Activated B cell treated with CpG ODN at 0.5 μM for 24 hours (primary cell): ENCODE data around the gene CLEC4D. TPM values are rescaled to one million over a fixed set of nuclear protein-coding genes. Genes with fewer than 3 reads are reported as not detected.

ENCODE experiments used
- ATAC-seq: fragments of 200-7000 bp; cut with Tn5 transposase; one replicate; pipeline ENCODE4 v1.10.0; 2021; ENCODE audit warnings: low read depth, mild to moderate bottlenecking, moderate library complexity
- CTCF ChIA-PET: fragments of 350-600 bp; sonication (Branson Sonifier 250); formaldehyde crosslinking; loops from one replicate; lab custom pipeline; 2021; ENCODE audit warnings: antibody characterized with exemption; lab: Charles Lee
- POLR2A ChIA-PET: fragments of 350-600 bp; sonication (Branson Sonifier 250); formaldehyde crosslinking; loops from one replicate; lab custom pipeline; 2021; ENCODE audit warnings: antibody characterized with exemption; lab: Charles Lee
- DNase-seq: peaks from one replicate; pipeline ENCODE4 v3.0.0; 2022
- H3K27ac Mint-ChIP-seq: one replicate; pipeline ENCODE4 v1.8.0; 2020; ENCODE audit warnings: mixed read lengths
- H3K27me3 Mint-ChIP-seq: one replicate; pipeline ENCODE4 v1.8.0; 2021; ENCODE audit warnings: mixed read lengths
- H3K36me3 Mint-ChIP-seq: one replicate; pipeline ENCODE4 v1.8.0; 2021; ENCODE audit warnings: low read depth, mixed read lengths
- H3K4me1 Mint-ChIP-seq: one replicate; pipeline ENCODE4 v1.8.0; 2021; ENCODE audit warnings: mixed read lengths
- H3K4me3 Mint-ChIP-seq: one replicate; pipeline ENCODE4 v1.8.0; 2020; ENCODE audit warnings: mild to moderate bottlenecking, mixed read lengths
- H3K9me3 Mint-ChIP-seq: one replicate; pipeline ENCODE4 v1.8.0; 2020; ENCODE audit warnings: mixed read lengths
- intact Hi-C: fragments of 100-400 bp; cut with micrococcal nuclease; formaldehyde crosslinking; loops from one replicate; pipeline ENCODE4 v1.15.1; 2024
- total RNA-seq: library from RNA; stranded (reverse); gene quantifications from 2 replicates; pipeline ENCODE4 v1.2.3, GENCODE V29; 2022
- TF ChIP-seq, protein P1 (sequence below): fragments of 200-600 bp; IDR thresholded peaks from one replicate; pipeline ENCODE4 v1.8.0; 2022; ENCODE audit warnings: antibody characterized with exemption, mild to moderate bottlenecking

The CLEC4D gene
- not detected in 2 replicates for total RNA-seq

DNA sequence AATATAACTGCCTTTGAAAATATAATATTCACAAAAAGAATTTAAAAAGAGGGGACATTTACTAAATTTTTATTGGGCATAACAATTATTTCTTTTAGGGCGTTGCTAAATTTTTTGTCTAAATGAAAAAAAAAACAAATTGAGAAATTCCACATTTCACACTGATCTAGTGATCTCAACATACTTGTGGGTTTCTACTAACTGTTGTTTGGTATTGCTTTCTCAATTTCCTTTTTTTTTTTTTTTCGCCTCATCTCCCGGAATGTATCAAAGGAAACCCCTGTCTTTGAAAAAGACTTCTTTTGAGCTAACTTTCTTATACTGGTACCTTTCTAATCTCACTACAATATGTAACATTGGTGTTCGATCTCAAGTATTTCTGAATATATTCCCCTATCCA is at the start of gene CLEC4D:
Gene CLEC4D (plus strand): TSS at position 248 of the 400 bp plus-strand sequence. CDS start 230 bp downstream, outside the sequence.
- Mint-ChIP-seq H3K4me1 (peaks cover 14% of the 10 kb centered on the region), H3K27ac (no peak within 1 kb of the TSS), H3K36me3 (no peaks in the 10 kb centered on the region), H3K9me3 (no peaks in the 10 kb centered on the region), H3K27me3 (peaks cover 24% of the 10 kb centered on the region), H3K4me3 (no peak within 1 kb of the TSS)
- TF ChIP-seq, protein P1, sequence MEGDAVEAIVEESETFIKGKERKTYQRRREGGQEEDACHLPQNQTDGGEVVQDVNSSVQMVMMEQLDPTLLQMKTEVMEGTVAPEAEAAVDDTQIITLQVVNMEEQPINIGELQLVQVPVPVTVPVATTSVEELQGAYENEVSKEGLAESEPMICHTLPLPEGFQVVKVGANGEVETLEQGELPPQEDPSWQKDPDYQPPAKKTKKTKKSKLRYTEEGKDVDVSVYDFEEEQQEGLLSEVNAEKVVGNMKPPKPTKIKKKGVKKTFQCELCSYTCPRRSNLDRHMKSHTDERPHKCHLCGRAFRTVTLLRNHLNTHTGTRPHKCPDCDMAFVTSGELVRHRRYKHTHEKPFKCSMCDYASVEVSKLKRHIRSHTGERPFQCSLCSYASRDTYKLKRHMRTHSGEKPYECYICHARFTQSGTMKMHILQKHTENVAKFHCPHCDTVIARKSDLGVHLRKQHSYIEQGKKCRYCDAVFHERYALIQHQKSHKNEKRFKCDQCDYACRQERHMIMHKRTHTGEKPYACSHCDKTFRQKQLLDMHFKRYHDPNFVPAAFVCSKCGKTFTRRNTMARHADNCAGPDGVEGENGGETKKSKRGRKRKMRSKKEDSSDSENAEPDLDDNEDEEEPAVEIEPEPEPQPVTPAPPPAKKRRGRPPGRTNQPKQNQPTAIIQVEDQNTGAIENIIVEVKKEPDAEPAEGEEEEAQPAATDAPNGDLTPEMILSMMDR, result no peak
- ATAC-seq (no peak), DNase-seq (no peak)
- intact Hi-C loops, result no loop called here
- POLR2A ChIA-PET, result interaction anchor here (0.6 kb wide), 1 partner anchor 183 kb away, joined by 3 read pairs; no protein-coding TSS in a partner anchor
- CTCF ChIA-PET, result no interaction called here

DNA sequence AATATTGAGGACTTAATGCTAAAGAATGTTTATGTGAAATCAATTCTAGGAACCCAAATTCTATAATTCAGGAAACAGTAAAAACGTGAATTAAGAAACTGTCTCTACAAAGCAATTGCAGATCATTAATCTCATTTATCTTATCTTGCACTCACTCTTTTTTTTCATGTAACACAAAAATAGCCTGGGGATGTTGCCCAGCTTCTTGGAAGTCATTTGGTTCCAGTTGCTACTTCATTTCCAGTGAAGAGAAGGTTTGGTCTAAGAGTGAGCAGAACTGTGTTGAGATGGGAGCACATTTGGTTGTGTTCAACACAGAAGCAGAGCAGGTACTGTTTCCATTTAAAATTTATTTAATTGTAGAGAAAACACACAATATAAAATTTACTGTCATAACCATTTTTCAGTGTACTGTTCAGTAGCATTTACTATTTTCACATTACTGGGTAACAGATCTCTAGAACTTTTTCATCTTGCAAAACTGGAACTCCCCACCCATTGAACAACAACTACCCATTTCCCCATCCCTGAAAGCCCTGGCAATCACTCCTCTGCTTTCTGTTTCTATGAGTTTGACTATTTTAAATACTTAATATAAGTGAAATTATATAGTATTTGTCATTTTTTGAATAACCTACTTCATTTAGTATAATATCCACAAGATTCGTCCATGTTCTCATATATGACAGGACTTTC is 47.9 kb upstream of the CLEC4D start:
- ChIA-PET CTCF (no interaction called here), POLR2A (no interaction called here)
- ATAC-seq, result no peak
- Mint-ChIP-seq H3K4me3 (no peak overlapping the region), H3K27me3 (peaks cover 23% of the 10 kb centered on the region), H3K9me3 (peaks cover 8% of the 10 kb centered on the region), H3K36me3 (no peaks in the 10 kb centered on the region), H3K4me1 (no peaks in the 10 kb centered on the region), H3K27ac (no peak overlapping the region)
- no peak for DNase-seq
- TF ChIP-seq, protein P1, result no peak
- intact Hi-C loops, result no loop called here

DNA sequence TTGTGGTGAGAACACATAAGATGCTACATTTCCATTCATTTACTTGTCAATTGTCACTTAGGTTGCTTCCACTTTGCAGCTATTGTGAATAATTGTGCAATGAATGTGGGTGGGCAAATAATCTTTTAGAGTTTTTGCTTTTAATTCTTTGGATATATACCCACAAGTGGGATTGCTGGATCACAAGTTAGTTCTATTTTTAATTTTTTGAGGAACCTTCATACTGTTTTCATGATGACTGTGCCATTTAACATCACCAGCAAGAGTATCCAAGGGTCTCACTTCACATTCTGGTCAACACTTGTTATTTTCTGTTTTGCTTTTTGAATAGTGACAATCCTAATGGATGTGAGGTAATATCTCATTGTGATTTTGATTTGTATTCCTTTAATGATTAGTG is 47.1 kb upstream of the CLEC4D start:
- no peak for ATAC-seq
- Mint-ChIP-seq H3K36me3 (no peaks in the 10 kb centered on the region), H3K4me1 (no peaks in the 10 kb centered on the region), H3K4me3 (no peak overlapping the region), H3K9me3 (peaks cover 8% of the 10 kb centered on the region), H3K27me3 (peaks cover 26% of the 10 kb centered on the region), H3K27ac (no peak overlapping the region)
- POLR2A ChIA-PET, result no interaction called here
- CTCF ChIA-PET, result no interaction called here
- intact Hi-C loops, result no loop called here
- TF ChIP-seq, protein P1, result no peak
- no peak for DNase-seq

DNA sequence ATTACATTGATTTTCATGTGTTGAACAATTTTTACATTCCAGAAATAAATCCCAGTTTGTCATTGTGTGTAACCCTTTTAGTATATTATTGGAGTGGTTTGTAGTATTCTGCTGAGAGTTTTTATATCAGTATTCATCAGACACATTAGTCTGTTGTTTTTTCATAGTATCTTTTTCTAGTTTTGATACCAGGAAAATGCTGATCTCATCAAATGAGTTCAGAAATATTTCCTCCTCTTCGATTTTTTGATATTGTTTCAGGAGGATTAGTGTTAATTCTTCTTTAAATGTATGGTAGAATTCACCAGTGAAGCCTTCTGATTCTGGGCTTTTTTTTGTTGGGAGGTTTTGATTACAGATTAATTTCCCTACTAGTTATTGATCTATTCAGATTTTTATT is 42.2 kb upstream of the CLEC4D start:
- H3K27ac Mint-ChIP-seq, result no peak overlapping the region
- no peak for ATAC-seq
- H3K36me3 Mint-ChIP-seq, result no peaks in the 10 kb centered on the region
- no peak for DNase-seq
- H3K9me3 Mint-ChIP-seq, result peaks cover 8% of the 10 kb centered on the region
- H3K4me3 Mint-ChIP-seq, result no peak overlapping the region
- ChIA-PET POLR2A (no interaction called here), CTCF (no interaction called here)
- intact Hi-C loops, result no loop called here
- no peaks in the 10 kb centered on the region for H3K4me1 Mint-ChIP-seq
- TF ChIP-seq, protein P1, result no peak
- H3K27me3 Mint-ChIP-seq, result peaks cover 43% of the 10 kb centered on the region

DNA sequence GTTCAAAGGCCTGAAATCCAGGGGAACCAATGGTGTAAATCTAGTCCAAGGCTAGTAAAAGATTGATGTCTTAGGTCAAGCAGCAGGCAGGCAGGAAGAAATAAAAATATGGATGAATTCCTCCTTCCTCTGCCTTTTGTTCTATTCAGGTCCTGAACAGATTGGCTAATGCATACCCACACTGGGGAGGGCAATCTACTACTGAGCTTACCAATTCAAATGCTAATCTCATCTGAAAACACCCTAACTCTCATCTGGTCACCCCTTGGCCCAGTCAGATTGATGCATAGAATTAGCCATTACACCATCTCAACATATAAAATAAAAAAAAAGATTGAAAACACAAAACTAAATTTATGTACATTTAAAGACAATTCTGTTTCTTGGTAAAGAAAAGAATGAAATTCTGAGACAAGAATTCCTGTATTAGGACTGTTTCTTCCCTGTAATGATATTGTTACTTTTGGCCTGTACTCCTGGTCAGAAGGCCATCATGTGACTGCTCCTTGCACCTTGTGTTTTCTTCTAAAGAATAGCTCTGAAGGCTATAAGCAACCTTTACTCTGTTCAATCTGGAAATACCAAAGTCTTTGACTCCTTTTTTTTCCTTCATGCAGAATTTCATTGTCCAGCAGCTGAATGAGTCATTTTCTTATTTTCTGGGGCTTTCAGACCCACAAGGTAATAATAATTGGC is 37.6 kb upstream of the CLEC4D start:
- intact Hi-C loops, result no loop called here
- Mint-ChIP-seq H3K4me3 (no peak overlapping the region), H3K9me3 (peaks cover under 1% of the 10 kb centered on the region), H3K27ac (no peak overlapping the region), H3K36me3 (no peaks in the 10 kb centered on the region), H3K4me1 (no peaks in the 10 kb centered on the region), H3K27me3 (peaks cover 20% of the 10 kb centered on the region)
- DNase-seq (no peak), ATAC-seq (no peak)
- ChIA-PET CTCF (no interaction called here), POLR2A (no interaction called here)
- TF ChIP-seq, protein P1, result no peak
